ENCODE measurements around the gene BDKRB2.

DNA sequence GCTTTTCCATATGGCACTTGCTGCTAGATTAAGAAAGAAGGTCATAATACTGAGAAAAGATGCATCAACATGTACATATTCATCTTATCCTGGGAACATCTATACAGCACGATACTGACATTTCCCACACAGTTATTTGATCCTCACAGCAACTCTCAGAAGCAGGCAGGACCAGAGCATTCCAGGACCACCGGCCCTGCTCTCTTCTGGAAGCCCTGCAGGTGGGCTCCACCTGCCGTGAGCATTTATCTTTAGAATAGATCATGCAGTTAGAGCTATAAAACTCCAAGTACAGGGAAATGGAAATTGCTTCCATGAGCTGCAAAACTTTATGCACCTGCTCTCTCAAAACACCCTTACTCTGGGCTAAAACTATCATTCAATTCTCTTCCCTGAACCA lies 45.8 kb downstream of the BDKRB2 start:
- TF ChIP-seq REST (IDR thresholded peaks at IDR 0.05; ENCODE audit: borderline replicate concordance) (no peak), SMC3 (conservative IDR thresholded peaks at IDR 0.05; ENCODE audit: poor library complexity) (no peak), POLR2AphosphoS5 (IDR thresholded peaks at IDR 0.05) (no peak)
